GM12801 (cell line): ENCODE results near the gene RAN.

Experiments
- TF ChIP-seq, protein P1 (sequence below): IDR thresholded peaks from one replicate; pipeline ENCODE4 v1.5.1; 2011; ENCODE audit warnings: control low read depth; ENCODE audit not compliant: insufficient read length; ENCODE audit errors: extremely low read depth

Gene RAN

DNA sequence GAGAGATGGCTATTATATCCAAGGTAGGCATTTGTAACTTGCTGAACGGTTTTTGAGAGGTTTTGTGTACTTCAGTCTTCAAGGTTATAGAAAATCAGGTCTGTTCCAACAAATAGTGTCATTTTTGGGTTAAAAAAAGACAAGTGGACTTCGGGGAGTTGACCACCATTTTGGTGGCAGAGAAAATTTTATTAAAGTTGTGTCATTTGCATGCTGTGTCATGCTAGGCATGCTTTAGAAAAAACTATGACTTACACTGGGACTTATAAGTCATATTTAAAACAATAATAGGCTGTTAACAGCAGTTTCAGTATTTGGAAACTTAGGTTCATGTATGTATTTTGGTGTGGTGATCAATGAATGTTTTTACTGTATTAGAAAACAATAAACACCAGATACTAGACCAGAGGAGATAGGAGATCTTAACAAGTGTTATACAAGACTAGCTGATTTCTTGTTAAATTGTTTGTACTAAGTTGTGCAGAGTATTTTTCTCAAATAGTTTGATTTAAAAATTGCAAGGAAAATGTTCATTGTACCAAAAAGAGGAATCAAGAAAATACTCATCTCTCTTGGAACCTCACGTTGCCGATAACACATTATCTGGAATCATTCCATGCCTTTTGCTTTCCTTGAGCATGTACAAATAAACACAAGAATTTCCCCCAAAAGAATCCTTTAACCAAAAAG is 1.4 kb downstream of the RAN start:
- TF ChIP-seq, protein P1, sequence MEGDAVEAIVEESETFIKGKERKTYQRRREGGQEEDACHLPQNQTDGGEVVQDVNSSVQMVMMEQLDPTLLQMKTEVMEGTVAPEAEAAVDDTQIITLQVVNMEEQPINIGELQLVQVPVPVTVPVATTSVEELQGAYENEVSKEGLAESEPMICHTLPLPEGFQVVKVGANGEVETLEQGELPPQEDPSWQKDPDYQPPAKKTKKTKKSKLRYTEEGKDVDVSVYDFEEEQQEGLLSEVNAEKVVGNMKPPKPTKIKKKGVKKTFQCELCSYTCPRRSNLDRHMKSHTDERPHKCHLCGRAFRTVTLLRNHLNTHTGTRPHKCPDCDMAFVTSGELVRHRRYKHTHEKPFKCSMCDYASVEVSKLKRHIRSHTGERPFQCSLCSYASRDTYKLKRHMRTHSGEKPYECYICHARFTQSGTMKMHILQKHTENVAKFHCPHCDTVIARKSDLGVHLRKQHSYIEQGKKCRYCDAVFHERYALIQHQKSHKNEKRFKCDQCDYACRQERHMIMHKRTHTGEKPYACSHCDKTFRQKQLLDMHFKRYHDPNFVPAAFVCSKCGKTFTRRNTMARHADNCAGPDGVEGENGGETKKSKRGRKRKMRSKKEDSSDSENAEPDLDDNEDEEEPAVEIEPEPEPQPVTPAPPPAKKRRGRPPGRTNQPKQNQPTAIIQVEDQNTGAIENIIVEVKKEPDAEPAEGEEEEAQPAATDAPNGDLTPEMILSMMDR: no peak

DNA sequence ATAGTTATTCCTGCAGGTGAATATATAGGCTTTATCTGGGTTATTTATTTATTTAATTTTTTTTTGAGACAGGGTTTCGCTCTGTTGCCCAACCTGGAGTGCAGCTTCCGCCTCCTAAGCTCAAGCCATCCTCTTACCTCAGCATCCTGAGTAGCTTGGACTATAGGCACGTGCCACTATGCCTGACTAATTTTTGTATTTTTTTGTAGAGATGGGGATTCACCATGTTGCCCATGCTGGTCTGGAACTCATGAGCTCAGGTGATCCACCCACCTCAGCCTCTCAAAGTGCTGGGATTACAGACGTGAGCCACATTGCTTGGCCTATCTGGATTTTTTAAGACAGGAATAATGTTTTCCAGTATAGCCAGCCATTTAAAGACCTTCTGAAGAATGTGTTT is 2.0 kb downstream of the RAN start:
- TF ChIP-seq, protein P1: no peak

DNA sequence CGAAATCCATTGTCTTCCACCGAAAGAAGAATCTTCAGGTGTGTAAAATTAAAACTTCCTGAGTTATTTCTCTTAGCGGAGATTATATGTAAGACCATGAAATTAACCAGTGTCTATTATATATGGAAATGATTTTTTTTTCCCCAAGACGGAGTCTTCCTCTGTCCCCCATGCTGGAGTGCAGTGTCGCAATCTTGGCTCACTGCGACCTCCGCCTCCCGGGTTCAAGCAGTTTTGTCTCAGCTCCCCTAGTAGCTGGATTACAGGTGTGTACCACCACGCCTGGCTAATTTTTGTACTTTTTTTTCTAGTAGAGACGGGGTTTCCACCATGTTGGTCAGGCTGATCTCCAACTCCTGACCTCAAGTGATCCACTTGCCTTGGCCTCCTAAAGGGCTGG is 2.8 kb downstream of the RAN start:
- TF ChIP-seq, protein P1: no peak

DNA sequence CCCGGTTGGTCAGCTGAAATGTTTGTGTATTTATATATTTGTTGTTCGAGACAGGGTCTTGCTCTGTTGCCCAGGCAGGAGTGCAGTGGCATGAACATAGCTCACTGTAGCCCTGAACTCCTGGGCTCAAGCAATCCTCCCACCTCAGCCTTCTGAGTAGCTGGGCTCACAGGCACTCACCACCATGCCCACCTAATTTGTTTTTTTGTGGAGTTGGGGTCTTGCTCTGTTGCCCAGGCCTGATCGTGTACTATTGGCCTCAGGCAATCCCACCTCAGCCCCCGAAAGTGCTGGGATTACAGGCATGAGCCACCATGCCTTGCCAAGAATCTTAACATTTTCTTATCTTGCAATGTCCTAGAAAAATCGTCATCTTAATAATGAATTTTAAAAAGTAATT is 3.3 kb downstream of the RAN start:
- TF ChIP-seq, protein P1: no peak

DNA sequence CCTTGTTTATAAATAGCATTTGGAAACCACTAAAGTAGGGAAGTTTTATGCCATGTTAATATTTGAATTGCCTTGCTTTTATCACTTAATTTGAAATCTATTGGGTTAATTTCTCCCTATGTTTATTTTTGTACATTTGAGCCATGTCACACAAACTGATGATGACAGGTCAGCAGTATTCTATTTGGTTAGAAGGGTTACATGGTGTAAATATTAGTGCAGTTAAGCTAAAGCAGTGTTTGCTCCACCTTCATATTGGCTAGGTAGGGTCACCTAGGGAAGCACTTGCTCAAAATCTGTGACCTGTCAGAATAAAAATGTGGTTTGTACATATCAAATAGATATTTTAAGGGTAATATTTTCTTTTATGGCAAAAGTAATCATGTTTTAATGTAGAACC is 4.4 kb downstream of the RAN start:
- TF ChIP-seq, protein P1: no peak

DNA sequence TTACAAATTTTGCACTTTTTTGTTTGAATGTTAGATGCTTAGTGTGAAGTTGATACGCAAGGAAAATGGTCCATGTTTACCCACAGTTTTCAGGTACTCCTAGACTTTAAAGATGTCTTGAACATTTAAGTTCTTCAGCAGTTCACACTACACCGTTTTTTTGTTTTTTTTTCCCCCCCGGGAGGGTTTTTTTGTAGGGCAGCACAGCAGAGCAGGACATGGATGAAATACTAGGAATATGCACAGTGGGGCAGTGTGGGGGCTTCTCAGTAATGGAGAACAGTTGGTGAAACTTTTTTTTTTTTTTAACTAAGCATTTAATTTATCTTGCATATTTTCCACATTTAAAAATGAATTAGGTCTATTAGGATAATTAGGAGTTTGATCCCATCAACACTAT is 4.9 kb downstream of the RAN start:
- TF ChIP-seq, protein P1: no peak

DNA sequence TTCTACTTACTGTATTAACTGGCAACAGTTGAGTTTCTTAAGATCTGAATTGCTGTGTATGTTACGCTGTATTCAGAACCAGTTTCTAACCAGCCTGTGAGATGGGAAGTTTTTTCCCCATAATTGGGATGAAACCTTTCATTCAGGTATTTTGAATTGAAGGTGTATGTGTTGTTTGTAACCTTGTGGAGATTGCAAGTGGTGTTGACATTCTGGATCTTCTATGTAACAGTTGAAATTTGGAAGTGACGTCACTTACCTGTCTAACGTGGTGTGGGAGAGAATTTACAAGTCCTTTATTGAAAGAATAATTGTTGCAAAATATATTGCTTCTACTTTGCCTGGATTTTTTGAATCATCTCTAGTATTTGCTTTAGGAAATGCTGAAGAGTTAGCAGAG is 5.5 kb downstream of the RAN start:
- TF ChIP-seq, protein P1: no peak
